Measurements from ENCODE around the gene NUMB.

Gene NUMB

GRCh38 chr14:73474952-73475351 lies 16.6 kb upstream of the NUMB start:
- no peak overlapping the region for H3K27ac ChIP-seq
- CTCF ChIA-PET, result interaction anchor here (0.6 to 0.9 kb wide), 3 partner anchors 29 to 180 kb away, joined by 3 to 10 read pairs (median 4); no protein-coding TSS in a partner anchor
- no peak for TF ChIP-seq CTCF (conservative IDR thresholded peaks at IDR 0.05; ENCODE audit: low read depth)
- POLR2A ChIA-PET (ENCODE audit: low non-redundant PET), result no interaction called here
- DNase-seq (ENCODE audit: low spot score), result no peak

- H3K27ac ChIP-seq, result no peak overlapping the region
- ChIA-PET CTCF (interaction anchor here (0.6 to 2.3 kb wide), 22 partner anchors 9 to 1916 kb away, joined by 3 to 26 read pairs (median 5); no protein-coding TSS in a partner anchor), POLR2A (ENCODE audit: low non-redundant PET) (no interaction called here)
Observed at GRCh38 chr14:73472185-73473114, 14.1 kb upstream of the NUMB start.

GRCh38 chr14:73471582-73472184 lies 13.3 kb upstream of the NUMB start:
- no peak for TF ChIP-seq CTCF (conservative IDR thresholded peaks at IDR 0.05; ENCODE audit: low read depth)
- POLR2A ChIA-PET (ENCODE audit: low non-redundant PET), result no interaction called here
- no peak overlapping the region for H3K27ac ChIP-seq
- DNase-seq (ENCODE audit: low spot score), result no peak
- CTCF ChIA-PET, result interaction anchor here (0.5 to 2.3 kb wide), 22 partner anchors 8 to 1917 kb away, joined by 3 to 26 read pairs (median 5); no protein-coding TSS in a partner anchor

More at GRCh38 chr14:73472185-73473114, 14.1 kb upstream of the NUMB start:
- peak; percentile 75 for TF ChIP-seq CTCF (conservative IDR thresholded peaks at IDR 0.05; ENCODE audit: low read depth)
- DNase-seq (ENCODE audit: low spot score), result peak; percentile 65

GRCh38 chr14:73468828-73469375 lies 10.6 kb upstream of the NUMB start:
- ChIA-PET POLR2A (ENCODE audit: low non-redundant PET) (no interaction called here), CTCF (interaction anchor here (0.7 to 2.4 kb wide), 2 partner anchors 174 to 187 kb away, joined by 3 to 9 read pairs; no protein-coding TSS in a partner anchor)
- DNase-seq (ENCODE audit: low spot score), result no peak
- H3K27ac ChIP-seq, result no peak overlapping the region
- TF ChIP-seq CTCF (conservative IDR thresholded peaks at IDR 0.05; ENCODE audit: low read depth), result no peak

GRCh38 chr14:73467800-73468199 lies 9.5 kb upstream of the NUMB start:
- DNase-seq (ENCODE audit: low spot score), result no peak
- TF ChIP-seq CTCF (conservative IDR thresholded peaks at IDR 0.05; ENCODE audit: low read depth), result no peak
- ChIA-PET CTCF (interaction anchor here (0.7 to 2.4 kb wide), 2 partner anchors 173 to 185 kb away, joined by 8 to 9 read pairs; no protein-coding TSS in a partner anchor), POLR2A (ENCODE audit: low non-redundant PET) (no interaction called here)
- no peak overlapping the region for H3K27ac ChIP-seq

- no peak overlapping the region for H3K27ac ChIP-seq
- DNase-seq (ENCODE audit: low spot score), result no peak
- CTCF ChIA-PET, result interaction anchor here (0.7 kb wide), 1 partner anchor 184 kb away, joined by 8 read pairs; no protein-coding TSS in a partner anchor
- POLR2A ChIA-PET (ENCODE audit: low non-redundant PET), result no interaction called here
- no peak for TF ChIP-seq CTCF (conservative IDR thresholded peaks at IDR 0.05; ENCODE audit: low read depth)
Observed at GRCh38 chr14:73467377-73467776, 9.0 kb upstream of the NUMB start.
